WI38 (cell line): Measurements from ENCODE around the gene ELOVL3.
"Not testable (repeated sequence)": the region's sequence is repeated elsewhere in the genome, so short reads cannot be mapped to it uniquely, and the experiment has no call there.

Source experiments
- H3K4me3 ChIP-seq: 2 replicates; pipeline ENCODE4 v1.5.1; 2011; ENCODE audit warnings: low read depth, mild to moderate bottlenecking, control low read depth, low read length
- TF ChIP-seq, protein P1 (sequence below): IDR thresholded peaks from 2 replicates; pipeline ENCODE4 v1.5.1; 2012; ENCODE audit warnings: low read depth, mild to moderate bottlenecking, control low read depth, low read length

Gene ELOVL3

GRCh38 chr10:102245082-102245931 is 19.2 kb downstream of the ELOVL3 start, which contains the start of gene GBF1:
GBF1 (plus strand) TSS chr10:102245532; CDS start chr10:102258939, 13,407 bp downstream.
- TF ChIP-seq, protein P1, sequence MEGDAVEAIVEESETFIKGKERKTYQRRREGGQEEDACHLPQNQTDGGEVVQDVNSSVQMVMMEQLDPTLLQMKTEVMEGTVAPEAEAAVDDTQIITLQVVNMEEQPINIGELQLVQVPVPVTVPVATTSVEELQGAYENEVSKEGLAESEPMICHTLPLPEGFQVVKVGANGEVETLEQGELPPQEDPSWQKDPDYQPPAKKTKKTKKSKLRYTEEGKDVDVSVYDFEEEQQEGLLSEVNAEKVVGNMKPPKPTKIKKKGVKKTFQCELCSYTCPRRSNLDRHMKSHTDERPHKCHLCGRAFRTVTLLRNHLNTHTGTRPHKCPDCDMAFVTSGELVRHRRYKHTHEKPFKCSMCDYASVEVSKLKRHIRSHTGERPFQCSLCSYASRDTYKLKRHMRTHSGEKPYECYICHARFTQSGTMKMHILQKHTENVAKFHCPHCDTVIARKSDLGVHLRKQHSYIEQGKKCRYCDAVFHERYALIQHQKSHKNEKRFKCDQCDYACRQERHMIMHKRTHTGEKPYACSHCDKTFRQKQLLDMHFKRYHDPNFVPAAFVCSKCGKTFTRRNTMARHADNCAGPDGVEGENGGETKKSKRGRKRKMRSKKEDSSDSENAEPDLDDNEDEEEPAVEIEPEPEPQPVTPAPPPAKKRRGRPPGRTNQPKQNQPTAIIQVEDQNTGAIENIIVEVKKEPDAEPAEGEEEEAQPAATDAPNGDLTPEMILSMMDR: no peak
- H3K4me3 ChIP-seq: peak within 1 kb of the TSS; percentile 84

DNA sequence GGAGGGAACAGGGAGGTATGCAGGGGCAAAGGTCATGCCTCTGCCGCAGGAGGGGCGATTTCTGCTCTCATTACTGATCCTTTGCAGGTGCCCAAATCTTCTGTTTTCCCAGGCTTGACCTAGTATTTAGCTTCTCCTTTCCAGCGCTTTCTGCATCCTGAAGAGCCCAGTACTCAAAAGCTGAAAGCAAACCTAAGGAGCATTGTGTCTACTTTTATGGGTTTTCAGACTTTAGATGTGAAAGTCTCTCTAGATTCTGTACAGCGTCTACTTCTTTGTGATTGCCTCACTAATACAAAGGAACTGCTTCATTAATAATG is 19.8 kb downstream of the ELOVL3 start:
- TF ChIP-seq, protein P1: no peak
- peak overlapping the region; percentile 84 for H3K4me3 ChIP-seq

- TF ChIP-seq, protein P1: no peak
- peak overlapping the region; percentile 84 for H3K4me3 ChIP-seq
Measured at GRCh38 chr10:102246261-102246660, 20.2 kb downstream of the ELOVL3 start.

GRCh38 chr10:102247734-102248133 is 21.6 kb downstream of the ELOVL3 start:
- 0 out of 2 replicates have a peak overlapping the region, but pooled peaks have one; percentile 84 for H3K4me3 ChIP-seq
- TF ChIP-seq, protein P1: no peak

GRCh38 chr10:102252508-102252907 is 26.4 kb downstream of the ELOVL3 start:
- H3K4me3 ChIP-seq: not testable (repeated sequence)

DNA sequence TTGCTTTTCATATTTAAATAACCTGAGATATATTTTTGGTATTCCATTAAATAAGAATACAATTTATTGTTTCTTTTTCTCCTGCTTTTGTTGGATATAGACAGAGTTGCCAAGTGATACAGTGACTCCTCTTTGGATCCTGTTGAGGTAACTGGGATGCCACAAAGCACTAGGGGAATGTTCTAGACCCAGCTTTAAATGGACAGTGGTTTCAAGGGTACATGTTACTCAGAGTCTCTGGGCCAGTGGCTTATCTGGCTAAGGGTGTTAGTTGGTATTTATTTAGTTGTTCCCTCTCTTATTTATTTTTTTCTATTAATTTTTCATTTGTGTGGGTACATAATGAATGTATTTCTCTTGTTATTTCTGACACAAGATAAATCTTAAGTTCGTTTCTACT is 28.3 kb downstream of the ELOVL3 start:
- H3K4me3 ChIP-seq: no peak overlapping the region
- TF ChIP-seq, protein P1: no peak

DNA sequence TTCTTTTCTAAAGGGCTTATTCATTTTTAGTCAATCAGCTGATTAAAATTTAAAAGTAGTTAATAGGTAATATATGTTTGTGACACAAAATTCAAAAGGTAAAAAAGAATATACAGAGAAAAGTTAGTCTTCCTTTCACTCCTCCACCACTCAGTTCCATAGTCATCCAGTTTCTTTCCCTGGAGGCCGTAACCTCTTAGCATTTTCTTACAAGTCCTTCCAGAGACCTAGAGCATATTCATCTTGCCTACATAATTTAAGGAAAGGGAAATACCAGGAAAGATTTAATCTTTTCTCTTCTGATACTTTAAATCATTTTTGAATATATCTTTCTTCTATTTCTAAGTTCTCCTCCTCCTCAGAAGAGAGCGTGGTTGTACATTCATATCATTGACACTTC is 29.3 kb downstream of the ELOVL3 start:
- TF ChIP-seq, protein P1: no peak

More for the DNA sequence above, 29.3 kb downstream of the ELOVL3 start:
- no peak overlapping the region for H3K4me3 ChIP-seq
